HCT116 (cell line): ENCODE data around the gene GPRIN2. TPM values are rescaled to one million over a fixed set of nuclear protein-coding genes. Genes with fewer than 3 reads are reported as not detected.

Experiments used
- ATAC-seq: fragments of 200-7000 bp; cut with Tn5 transposase; 2 replicates; pipeline ENCODE4 v1.9.1; 2020; ENCODE audit warnings: mild to moderate bottlenecking, moderate library complexity
- BruUV-seq: library from RNA; stranded (reverse); fragments of 400-500 nt; replicated peaks from 2 replicates; lab custom pipeline; 2021; lab: Mats Ljungman, UMichigan
- CTCF ChIA-PET: fragments of 300-600 bp; sonication (Branson Sonifier 250); formaldehyde crosslinking; loops from one replicate; lab custom pipeline; 2021; ENCODE audit warnings: antibody characterized with exemption; lab: Charles Lee
- POLR2A ChIA-PET: fragments of 300-600, 350-600 bp; sonication (Branson Sonifier 250); formaldehyde crosslinking; loops from one replicate; lab custom pipeline; 2021; ENCODE audit warnings: antibody characterized with exemption; lab: Charles Lee
- RAD21 ChIA-PET, 2 experiments: fragments of 300-600 bp; sonication (Branson Sonifier 250); formaldehyde crosslinking; loops; one replicate each; lab custom pipeline; 2023; ENCODE audit warnings: low total read pairs in 2 of 2; ENCODE audit not compliant: uncharacterized antibody in 2 of 2, unreplicated experiment in 2 of 2, low non-redundant PET in 1 of 2; lab: Charles Lee
- DNase-seq: peaks from one replicate; pipeline ENCODE4 v3.0.0-alpha.2; 2010; ENCODE audit warnings: low read depth, low spot score
- H2AFZ ChIP-seq: fragments of 200-600 bp; shearing (Covaris generic), sonication (generic); 2 replicates; pipeline ENCODE4 v1.6.1; 2017; ENCODE audit warnings: low read depth, mixed run types, mixed read lengths, antibody characterized with exemption, low read length; ENCODE audit not compliant: poor library complexity, severe bottlenecking
- H3K27ac ChIP-seq: 2 replicates; pipeline ENCODE4 v1.5.1; 2012; ENCODE audit warnings: low read depth, low read length
- H3K27me3 ChIP-seq: fragments of 200-600 bp; sonication (generic); 2 replicates; pipeline ENCODE4 v1.6.1; 2016; ENCODE audit warnings: mixed run types, low read length, mixed read lengths; ENCODE audit not compliant: insufficient read depth
- H3K36me3 ChIP-seq, 2 experiments: fragments of 200-500 bp in 1 of 2; fragments of 200-600 bp in 1 of 2; sonication (Bioruptor generic) in 1 of 2; sonication (generic) in 1 of 2; 2 replicates each; pipeline versions ENCODE4 v1.5.1 to v1.6.1; 2014 to 2016; ENCODE audit warnings: low read length in 2 of 2, inconsistent platforms in 1 of 2, mixed read lengths in 1 of 2, mixed run types in 1 of 2; ENCODE audit not compliant: insufficient read depth in 2 of 2, control insufficient read depth in 1 of 2
- H3K4me1 ChIP-seq, 2 experiments: fragments of 200-600 bp in 1 of 2; sonication (generic) in 1 of 2; 2 replicates each; pipeline versions ENCODE4 v1.5.1 to v1.6.1; 2012 to 2017; ENCODE audit warnings: low read length in 2 of 2, inconsistent platforms in 1 of 2, mild to moderate bottlenecking in 1 of 2, mixed read lengths in 1 of 2, mixed run types in 1 of 2, moderate library complexity in 1 of 2; ENCODE audit not compliant: insufficient read depth in 2 of 2, control insufficient read depth in 1 of 2
- H3K4me2 ChIP-seq: fragments of 200-600 bp; sonication (generic); 2 replicates; pipeline ENCODE4 v1.6.1; 2017; ENCODE audit warnings: mixed run types, low read length, mixed read lengths
- H3K4me3 ChIP-seq, 2 experiments: fragments of 200-600 bp in 1 of 2; sonication (generic) in 1 of 2; replicated peaks in 1 of 2; 2 replicates each; pipeline ENCODE4 v1.5.1; 2011 to 2016; ENCODE audit warnings: low read length in 2 of 2, control low read depth in 1 of 2, low read depth in 1 of 2, mild to moderate bottlenecking in 1 of 2, mixed read lengths in 1 of 2, mixed run types in 1 of 2
- H3K79me2 ChIP-seq: fragments of 200-600 bp; sonication (generic); 2 replicates; pipeline ENCODE4 v1.6.1; 2017; ENCODE audit warnings: mild to moderate bottlenecking, mixed run types, low read length, moderate library complexity, mixed read lengths; ENCODE audit not compliant: insufficient read depth
- H3K9ac ChIP-seq: fragments of 200-600 bp; sonication (generic); 2 replicates; pipeline ENCODE4 v1.6.1; 2016; ENCODE audit warnings: low read length, mixed read lengths
- H3K9me2 ChIP-seq: fragments of 200-600 bp; sonication (generic), shearing (Covaris generic); 2 replicates; pipeline ENCODE4 v1.6.1; 2017; ENCODE audit warnings: mixed run types, mild to moderate bottlenecking, moderate library complexity; ENCODE audit not compliant: insufficient read depth
- H3K9me3 ChIP-seq, 2 experiments: fragments of 200-500 bp in 1 of 2; fragments of 200-600 bp in 1 of 2; sonication (Bioruptor generic) in 1 of 2; sonication (generic) in 1 of 2; 2 replicates each; pipeline ENCODE4 v1.6.1; 2014 to 2017; ENCODE audit warnings: low read length in 2 of 2, mixed read lengths in 2 of 2, inconsistent platforms in 1 of 2, low read depth in 1 of 2, mild to moderate bottlenecking in 1 of 2, mixed run types in 1 of 2, moderate library complexity in 1 of 2; ENCODE audit not compliant: control insufficient read depth in 1 of 2, insufficient read depth in 1 of 2
- H4K20me1 ChIP-seq: fragments of 200-600 bp; sonication (generic), shearing (Covaris generic); 2 replicates; pipeline ENCODE4 v1.6.1; 2017; ENCODE audit warnings: mixed run types, mild to moderate bottlenecking, moderate library complexity; ENCODE audit not compliant: insufficient read depth
- CBX3 ChIP-seq: IDR thresholded peaks from 2 replicates; pipeline ENCODE4 v1.6.1; 2012; ENCODE audit warnings: low read depth
- EGR1 ChIP-seq: IDR thresholded peaks from 2 replicates; pipeline ENCODE4 v1.6.1; 2012; ENCODE audit warnings: low read depth
- ELF1 ChIP-seq: IDR thresholded peaks from 2 replicates; pipeline ENCODE4 v1.6.1; 2012; ENCODE audit warnings: low read depth, borderline replicate concordance
- EZH2phosphoT487 ChIP-seq: fragments of 200-600 bp; IDR thresholded peaks from 2 replicates; pipeline ENCODE4 v1.6.1; 2018; ENCODE audit warnings: antibody characterized with exemption, borderline replicate concordance
- FOSL1 ChIP-seq: IDR thresholded peaks from 2 replicates; pipeline ENCODE4 v1.6.1; 2012; ENCODE audit warnings: low read depth
- JUND ChIP-seq: IDR thresholded peaks from 2 replicates; pipeline ENCODE4 v1.6.1; 2012
- POLR2A ChIP-seq: IDR thresholded peaks from 2 replicates; pipeline ENCODE4 v1.7.0; 2011; ENCODE audit warnings: borderline replicate concordance; ENCODE audit not compliant: insufficient read depth, insufficient read length; ENCODE audit errors: extremely low read depth
- POLR2AphosphoS5 ChIP-seq: IDR thresholded peaks from 2 replicates; pipeline ENCODE4 v1.6.1; 2011; ENCODE audit warnings: mild to moderate bottlenecking, low read depth, low read length, moderate library complexity
- RAD21 ChIP-seq: IDR thresholded peaks from 2 replicates; pipeline ENCODE4 v1.6.1; 2012; ENCODE audit warnings: low read depth, mild to moderate bottlenecking
- SIN3A ChIP-seq: IDR thresholded peaks from 2 replicates; pipeline ENCODE4 v1.6.1; 2012; ENCODE audit warnings: low read depth
- SRF ChIP-seq: IDR thresholded peaks from 2 replicates; pipeline ENCODE4 v1.6.1; 2012; ENCODE audit warnings: low read depth
- ZFX ChIP-seq: fragments of 450-650 bp; IDR thresholded peaks from 2 replicates; pipeline ENCODE4 v1.6.1; 2017
- ZNF274 ChIP-seq: fragments of 200-500 bp; sonication (Bioruptor generic); IDR thresholded peaks from 2 replicates; pipeline ENCODE4 v1.6.1; 2014; ENCODE audit warnings: mild to moderate bottlenecking, low read depth, low read length, inconsistent platforms
- intact Hi-C: fragments of 100-400 bp; cut with micrococcal nuclease; formaldehyde crosslinking; loops from 2 replicates; pipeline ENCODE4 v1.10.0; 2022
- total RNA-seq: library from RNA; stranded (reverse); gene quantifications from one replicate; pipeline ENCODE4 v1.2.1, GENCODE V29; 2021; ENCODE audit not compliant: unreplicated experiment
- TF ChIP-seq, protein P1 (sequence below): IDR thresholded peaks from 2 replicates; pipeline ENCODE4 v1.6.1; 2012
- TF ChIP-seq, protein P2 (sequence below): IDR thresholded peaks from 2 replicates; pipeline ENCODE4 v1.6.1; 2012
- TF ChIP-seq, protein P3 (sequence below): IDR thresholded peaks from 2 replicates; pipeline ENCODE4 v1.6.1; 2011; ENCODE audit warnings: mild to moderate bottlenecking, low read length, moderate library complexity; ENCODE audit not compliant: insufficient replicate concordance; ENCODE audit errors: extremely low read depth

GPRIN2 gene
- total RNA-seq, 1 experiment from 2014 or later = 1.7 TPM

DNA sequence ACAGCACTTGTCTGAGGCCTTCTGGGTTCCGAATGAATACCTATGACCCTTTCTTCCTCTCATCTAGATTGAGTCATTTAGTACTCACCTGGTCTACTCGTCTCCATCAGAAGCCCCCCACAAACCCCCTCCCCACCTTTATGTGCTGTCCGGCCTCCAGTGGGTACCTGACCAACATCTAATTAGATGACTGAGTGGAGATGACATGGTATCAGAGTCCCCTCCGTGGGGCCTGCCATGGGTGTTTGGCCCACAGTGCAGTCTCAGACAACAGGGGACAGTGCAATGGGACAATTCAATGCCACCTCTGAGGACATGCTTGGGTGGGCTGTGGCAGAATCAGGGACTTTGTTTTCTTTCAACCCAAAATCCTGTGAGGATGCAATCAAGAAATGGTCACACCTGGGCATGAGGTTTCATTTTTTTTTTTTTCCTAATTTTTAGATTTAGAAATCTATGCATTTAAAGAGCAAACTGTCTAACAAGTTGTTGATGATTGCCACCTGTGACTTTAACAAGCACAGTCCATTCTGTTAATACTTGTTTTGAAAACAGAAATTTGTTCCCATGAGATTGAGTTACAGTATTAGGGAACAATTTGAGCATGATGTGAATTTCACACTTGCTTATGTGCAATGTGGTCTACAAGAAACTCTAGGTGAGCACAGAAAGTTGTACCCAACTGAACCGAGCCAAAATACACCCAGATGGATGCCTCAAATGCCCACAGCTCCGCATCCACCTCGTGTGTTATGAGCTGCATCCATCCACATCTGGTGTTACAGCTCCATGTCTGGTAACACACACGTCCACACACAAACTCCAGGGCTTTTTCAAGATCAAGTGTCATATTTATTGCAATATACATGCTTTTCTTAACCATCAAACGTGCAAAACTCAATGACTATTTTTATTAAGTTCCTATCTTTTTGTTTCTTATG is 27.5 kb downstream of the GPRIN2 start:
- no peak for DNase-seq
- TF ChIP-seq JUND = no peak
- TF ChIP-seq, protein P1, sequence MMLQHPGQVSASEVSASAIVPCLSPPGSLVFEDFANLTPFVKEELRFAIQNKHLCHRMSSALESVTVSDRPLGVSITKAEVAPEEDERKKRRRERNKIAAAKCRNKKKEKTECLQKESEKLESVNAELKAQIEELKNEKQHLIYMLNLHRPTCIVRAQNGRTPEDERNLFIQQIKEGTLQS = no peak
- TF ChIP-seq POLR2AphosphoS5 = no peak
- no peak for TF ChIP-seq POLR2A
- no peak for TF ChIP-seq FOSL1
- TF ChIP-seq EZH2phosphoT487 = no peak
- no peak for TF ChIP-seq RAD21
- no peak for TF ChIP-seq EGR1
- H3K4me1 ChIP-seq = peaks cover 19 to 29% of the 10 kb centered on the region in 2 experiments
- POLR2A ChIA-PET = no interaction called here
- H3K9ac ChIP-seq = no peak overlapping the region
- H3K79me2 ChIP-seq = no peaks in the 10 kb centered on the region
- H3K27me3 ChIP-seq = no peaks in the 10 kb centered on the region
- H3K9me2 ChIP-seq = no peaks in the 10 kb centered on the region
- no TSS peak for BruUV-seq
- H2AFZ ChIP-seq = no peak overlapping the region
- H3K36me3 ChIP-seq = no peaks in the 10 kb centered on the region
- no peak overlapping the region for H3K4me2 ChIP-seq
- intact Hi-C loops = no loop called here
- no peaks in the 10 kb centered on the region for H4K20me1 ChIP-seq
- H3K4me3 ChIP-seq = no peak overlapping the region
- CTCF ChIA-PET = interaction anchor here (1.1 kb wide), 1 partner anchor 16 kb away, joined by 3 read pairs; no protein-coding TSS in a partner anchor
- no peak for ATAC-seq
- RAD21 ChIA-PET = no interaction called here
- peaks cover 0 to 4% of the 10 kb centered on the region in 2 experiments; a peak in 1 of 4 replicates for H3K9me3 ChIP-seq
- H3K27ac ChIP-seq = no peak overlapping the region

GRCh38 chr10:46528171-46528671 is 28.2 kb downstream of the GPRIN2 start:
- Histone ChIP-seq H3K9me3 (peaks cover 0 to 4% of the 10 kb centered on the region in 2 experiments; a peak in 1 of 4 replicates), H3K4me3 (no peak overlapping the region), H4K20me1 (no peaks in the 10 kb centered on the region), H3K27me3 (no peaks in the 10 kb centered on the region), H3K9ac (no peak overlapping the region), H3K79me2 (no peaks in the 10 kb centered on the region), H3K4me2 (no peak overlapping the region), H3K27ac (no peak overlapping the region), H3K4me1 (peaks cover 26 to 36% of the 10 kb centered on the region in 2 experiments), H2AFZ (no peak overlapping the region), H3K36me3 (no peaks in the 10 kb centered on the region), H3K9me2 (no peaks in the 10 kb centered on the region)
- ChIA-PET RAD21 (no interaction called here), CTCF (interaction anchor here (1.1 kb wide), 1 partner anchor 17 kb away, joined by 3 read pairs; no protein-coding TSS in a partner anchor), POLR2A (no interaction called here)
- no TSS peak for BruUV-seq
- intact Hi-C loops = no loop called here
- DNase-seq (no peak), ATAC-seq (no peak)
- TF ChIP-seq CBX3 (no peak), ZFX (no peak), SRF (no peak), ZNF274 (no peak), RAD21 (no peak), SIN3A (no peak), JUND (no peak), ELF1 (no peak), POLR2A (no peak)
- TF ChIP-seq, protein P2, sequence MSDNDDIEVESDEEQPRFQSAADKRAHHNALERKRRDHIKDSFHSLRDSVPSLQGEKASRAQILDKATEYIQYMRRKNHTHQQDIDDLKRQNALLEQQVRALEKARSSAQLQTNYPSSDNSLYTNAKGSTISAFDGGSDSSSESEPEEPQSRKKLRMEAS = no peak
- TF ChIP-seq, protein P3, sequence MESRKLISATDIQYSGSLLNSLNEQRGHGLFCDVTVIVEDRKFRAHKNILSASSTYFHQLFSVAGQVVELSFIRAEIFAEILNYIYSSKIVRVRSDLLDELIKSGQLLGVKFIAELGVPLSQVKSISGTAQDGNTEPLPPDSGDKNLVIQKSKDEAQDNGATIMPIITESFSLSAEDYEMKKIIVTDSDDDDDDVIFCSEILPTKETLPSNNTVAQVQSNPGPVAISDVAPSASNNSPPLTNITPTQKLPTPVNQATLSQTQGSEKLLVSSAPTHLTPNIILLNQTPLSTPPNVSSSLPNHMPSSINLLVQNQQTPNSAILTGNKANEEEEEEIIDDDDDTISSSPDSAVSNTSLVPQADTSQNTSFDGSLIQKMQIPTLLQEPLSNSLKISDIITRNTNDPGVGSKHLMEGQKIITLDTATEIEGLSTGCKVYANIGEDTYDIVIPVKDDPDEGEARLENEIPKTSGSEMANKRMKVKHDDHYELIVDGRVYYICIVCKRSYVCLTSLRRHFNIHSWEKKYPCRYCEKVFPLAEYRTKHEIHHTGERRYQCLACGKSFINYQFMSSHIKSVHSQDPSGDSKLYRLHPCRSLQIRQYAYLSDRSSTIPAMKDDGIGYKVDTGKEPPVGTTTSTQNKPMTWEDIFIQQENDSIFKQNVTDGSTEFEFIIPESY = no peak
